HepG2 (cell line): ENCODE results near the gene IFT122. TPM values are rescaled to one million over a fixed set of nuclear protein-coding genes. Genes with fewer than 3 reads are reported as not detected.

Experiments
- BHLHE40 ChIP-seq: IDR thresholded peaks from 2 replicates; pipeline ENCODE4 v1.6.1; 2011; ENCODE audit warnings: low read length, improper control_type of control experiment
- CSRNP1 ChIP-seq: sonication (generic); formaldehyde crosslinking; IDR thresholded peaks from 2 replicates; pipeline ENCODE4 v1.8.1; 2023; ENCODE audit warnings: mild to moderate bottlenecking, missing genetic modification reagents
- FOXA3 ChIP-seq: IDR thresholded peaks from 2 replicates; pipeline ENCODE4 v1.6.1; 2016; ENCODE audit warnings: missing genetic modification reagents, missing compliant biosample characterization
- HOMEZ ChIP-seq: IDR thresholded peaks from 2 replicates; pipeline ENCODE4 v1.6.1; 2016; ENCODE audit warnings: low read depth
- HOXA9 ChIP-seq: sonication (generic); formaldehyde crosslinking; IDR thresholded peaks from 2 replicates; pipeline ENCODE4 v1.8.1; 2022; ENCODE audit warnings: missing genetic modification reagents, mild to moderate bottlenecking, moderate library complexity, borderline replicate concordance
- LCORL ChIP-seq, 2 experiments: fragments of 450-650 bp in 1 of 2; sonication (generic) in 1 of 2; formaldehyde crosslinking in 1 of 2; IDR thresholded peaks; 2 replicates each; pipeline versions ENCODE4 v1.5.0 to v1.6.1; 2017 to 2020; ENCODE audit warnings: antibody characterized with exemption in 1 of 2, missing genetic modification reagents in 1 of 2
- PITX1 ChIP-seq: sonication (generic); formaldehyde crosslinking; IDR thresholded peaks from 2 replicates; pipeline ENCODE4 v1.5.1; 2020; ENCODE audit warnings: mild to moderate bottlenecking, missing genetic modification reagents
- PLRG1 ChIP-seq: fragments of 450-650 bp; conservative IDR thresholded peaks from 2 replicates; pipeline ENCODE4 v1.6.1; 2016
- SNAPC2 ChIP-seq: sonication (generic); formaldehyde crosslinking; IDR thresholded peaks from 2 replicates; pipeline ENCODE4 v1.8.1; 2022; ENCODE audit warnings: mild to moderate bottlenecking, missing genetic modification reagents
- SOX6 ChIP-seq, 2 experiments: fragments of 450-650 bp in 1 of 2; sonication (generic) in 1 of 2; formaldehyde crosslinking in 1 of 2; IDR thresholded peaks; 2 replicates each; pipeline versions ENCODE4 v1.4.0 to v1.6.1; 2017 to 2020; ENCODE audit warnings: antibody characterized with exemption in 1 of 2, mild to moderate bottlenecking in 1 of 2, missing genetic modification reagents in 1 of 2
- SRY ChIP-seq: sonication (generic); formaldehyde crosslinking; IDR thresholded peaks from 2 replicates; pipeline ENCODE4 v1.8.0; 2022; ENCODE audit warnings: mild to moderate bottlenecking, missing genetic modification reagents
- TRAFD1 ChIP-seq: sonication (generic); formaldehyde crosslinking; IDR thresholded peaks from 2 replicates; pipeline ENCODE4 v1.5.1; 2020; ENCODE audit warnings: missing genetic modification reagents, mild to moderate bottlenecking, borderline replicate concordance
- ZBTB14 ChIP-seq: sonication (generic); formaldehyde crosslinking; IDR thresholded peaks from 2 replicates; pipeline ENCODE4 v1.4.0; 2020; ENCODE audit warnings: missing genetic modification reagents
- ZBTB20 ChIP-seq: sonication (generic); formaldehyde crosslinking; IDR thresholded peaks from 2 replicates; pipeline ENCODE4 v1.8.1; 2023; ENCODE audit warnings: missing genetic modification reagents, low read depth, mild to moderate bottlenecking, borderline replicate concordance
- ZNF10 ChIP-seq: sonication (generic); formaldehyde crosslinking; IDR thresholded peaks from 2 replicates; pipeline ENCODE4 v1.4.0; 2020; ENCODE audit warnings: mild to moderate bottlenecking, low read depth, missing genetic modification reagents, borderline replicate concordance
- ZNF121 ChIP-seq: sonication (generic); formaldehyde crosslinking; IDR thresholded peaks from 2 replicates; pipeline ENCODE4 v1.5.0; 2020; ENCODE audit warnings: mild to moderate bottlenecking, missing genetic modification reagents
- ZNF17 ChIP-seq: sonication (generic); formaldehyde crosslinking; IDR thresholded peaks from 2 replicates; pipeline ENCODE4 v1.5.0; 2020; ENCODE audit warnings: mild to moderate bottlenecking, missing genetic modification reagents
- ZNF343 ChIP-seq: sonication (generic); formaldehyde crosslinking; IDR thresholded peaks from 2 replicates; pipeline ENCODE4 v1.4.0; 2020; ENCODE audit warnings: mild to moderate bottlenecking, missing genetic modification reagents
- ZNF354B ChIP-seq: sonication (generic); formaldehyde crosslinking; IDR thresholded peaks from 2 replicates; pipeline ENCODE4 v1.8.0; 2022; ENCODE audit warnings: mild to moderate bottlenecking, missing genetic modification reagents
- ZNF451 ChIP-seq: sonication (generic); formaldehyde crosslinking; IDR thresholded peaks from 2 replicates; pipeline ENCODE4 v1.5.0; 2020; ENCODE audit warnings: mild to moderate bottlenecking, missing genetic modification reagents
- ZNF569 ChIP-seq: sonication (generic); formaldehyde crosslinking; IDR thresholded peaks from 2 replicates; pipeline ENCODE4 v1.5.0; 2020; ENCODE audit warnings: mild to moderate bottlenecking, missing genetic modification reagents, moderate library complexity, borderline replicate concordance
- ZNF605 ChIP-seq: sonication (generic); formaldehyde crosslinking; IDR thresholded peaks from 2 replicates; pipeline ENCODE4 v1.8.0; 2022; ENCODE audit warnings: mild to moderate bottlenecking, missing genetic modification reagents
- ZNF674 ChIP-seq: sonication (generic); formaldehyde crosslinking; IDR thresholded peaks from 2 replicates; pipeline ENCODE4 v1.5.0; 2020; ENCODE audit warnings: low read depth, mild to moderate bottlenecking, missing genetic modification reagents
- ZNF816 ChIP-seq: sonication (generic); formaldehyde crosslinking; IDR thresholded peaks from 2 replicates; pipeline ENCODE4 v1.8.0; 2022; ENCODE audit warnings: missing genetic modification reagents, mild to moderate bottlenecking, borderline replicate concordance
- ZSCAN12 ChIP-seq: sonication (generic); formaldehyde crosslinking; IDR thresholded peaks from 2 replicates; pipeline ENCODE4 v1.9.0; 2021; ENCODE audit warnings: mild to moderate bottlenecking, missing genetic modification reagents
- polyA plus RNA-seq, 8 experiments: library from polyadenylated mRNA; depleted of rRNA in 3 of 8; stranded (reverse) in 7 of 8; unstranded in 1 of 8; fragments of >200 nt; fragmentation: Illumina TruSeq in 4 of 8; extraction: Trizol in 4 of 8; gene quantifications; 2 replicates each; pipeline versions ENCODE4 v1.2.1 to v1.2.3, GENCODE V29; 2011 to 2016; ENCODE audit warnings: low read depth in 4 of 8, missing spikeins in 1 of 8, mixed read lengths in 1 of 8; ENCODE audit not compliant: insufficient read depth in 1 of 8
- total RNA-seq, 5 experiments: library from RNA; depleted of rRNA; stranded (reverse); fragments of >200 nt; fragmentation: Illumina TruSeq; extraction: Trizol; gene quantifications; 2 replicates each; pipeline ENCODE4 v1.2.3, GENCODE V29; 2016; ENCODE audit warnings: low read depth in 1 of 5

IFT122 gene
- total and polyA plus RNA-seq, 2 of the 13 experiments (the other 11 are each of a cell fraction or from before 2014, with no cell fraction given) = 10.1 to 10.3 TPM

GRCh38 chr3:129424185-129424841 is 15.7 kb upstream of the IFT122 start (continued):
- TF ChIP-seq ZNF816 (no peak), SNAPC2 (CRISPR knock-in tag) (no peak), LCORL (IDR thresholded peaks at IDR 0.05) (no peak), LCORL (CRISPR knock-in tag; IDR thresholded peaks at IDR 0.05) (no peak), BHLHE40 (no peak), ZNF451 (CRISPR knock-in tag) (no peak), PLRG1 (no peak), ZSCAN12 (CRISPR knock-in tag) (no peak), PITX1 (CRISPR knock-in tag) (peak; percentile 67; the same call in 1 of the 2 replicates), ZNF605 (CRISPR knock-in tag) (no peak), ZNF10 (CRISPR knock-in tag) (no peak), ZNF674 (CRISPR knock-in tag) (no peak), HOMEZ (CRISPR knock-in tag) (0 out of 2 replicates have a peak, but pooled peaks have one; percentile 11), SRY (no peak), ZNF354B (no peak), ZNF343 (CRISPR knock-in tag) (no peak), ZBTB14 (CRISPR knock-in tag) (no peak), ZNF121 (CRISPR knock-in tag) (no peak), SOX6 (IDR thresholded peaks at IDR 0.05) (no peak), SOX6 (CRISPR knock-in tag; IDR thresholded peaks at IDR 0.05) (peak; percentile 35; the same call in 1 of the 2 replicates), FOXA3 (peak; percentile 57), ZNF17 (CRISPR knock-in tag) (no peak), ZNF569 (no peak), TRAFD1 (CRISPR knock-in tag) (no peak), HOXA9 (CRISPR knock-in tag) (no peak), CSRNP1 (CRISPR knock-in tag) (no peak), ZBTB20 (CRISPR knock-in tag) (0 out of 2 replicates have a peak, but pooled peaks have one; percentile 68)
